Progenitor cell of endocrine pancreas (in vitro differentiated cells): ENCODE measurements around the gene SAXO1. TPM values are rescaled to one million over a fixed set of nuclear protein-coding genes. Genes with fewer than 3 reads are reported as not detected.

Source experiments
- DNase-seq: peaks from one replicate; pipeline ENCODE4 v3.0.0; 2021; ENCODE audit warnings: low spot score; ENCODE audit not compliant: unreplicated experiment
- H3K27ac Mint-ChIP-seq: 2 replicates; pipeline ENCODE4 v1.8.0; 2021; ENCODE audit warnings: mild to moderate bottlenecking, moderate library complexity, mixed read lengths
- H3K27me3 Mint-ChIP-seq: 2 replicates; pipeline ENCODE4 v1.8.0; 2021; ENCODE audit warnings: mixed read lengths
- H3K36me3 Mint-ChIP-seq: 2 replicates; pipeline ENCODE4 v1.8.0; 2022; ENCODE audit warnings: mixed read lengths; ENCODE audit not compliant: insufficient read depth
- H3K4me1 Mint-ChIP-seq: 2 replicates; pipeline ENCODE4 v1.8.0; 2021; ENCODE audit warnings: low read depth, mixed read lengths
- H3K4me3 Mint-ChIP-seq: 2 replicates; pipeline ENCODE4 v1.8.0; 2021; ENCODE audit warnings: low read depth, mild to moderate bottlenecking, moderate library complexity, mixed read lengths
- H3K9me3 Mint-ChIP-seq: 2 replicates; pipeline ENCODE4 v1.8.0; 2021; ENCODE audit warnings: low read depth, mixed read lengths
- total RNA-seq: library from RNA; stranded (reverse); gene quantifications from 2 replicates; pipeline ENCODE4 v1.2.1, GENCODE V29; 2021
- TF ChIP-seq, protein P1 (sequence below): fragments of 200-600 bp; sonication (generic); IDR thresholded peaks from one replicate; pipeline ENCODE4 v1.5.0; 2021; ENCODE audit warnings: antibody characterized with exemption, mild to moderate bottlenecking; ENCODE audit not compliant: unreplicated experiment

The SAXO1 gene
- total RNA-seq, 1 donor from 2014 or later: not detected

GRCh38 chr9:18922161-18922885 lies 110.7 kb downstream of the SAXO1 start:
- no peak for DNase-seq
- peaks cover 4% of the 10 kb centered on the region for H3K27me3 Mint-ChIP-seq
- TF ChIP-seq, protein P1, sequence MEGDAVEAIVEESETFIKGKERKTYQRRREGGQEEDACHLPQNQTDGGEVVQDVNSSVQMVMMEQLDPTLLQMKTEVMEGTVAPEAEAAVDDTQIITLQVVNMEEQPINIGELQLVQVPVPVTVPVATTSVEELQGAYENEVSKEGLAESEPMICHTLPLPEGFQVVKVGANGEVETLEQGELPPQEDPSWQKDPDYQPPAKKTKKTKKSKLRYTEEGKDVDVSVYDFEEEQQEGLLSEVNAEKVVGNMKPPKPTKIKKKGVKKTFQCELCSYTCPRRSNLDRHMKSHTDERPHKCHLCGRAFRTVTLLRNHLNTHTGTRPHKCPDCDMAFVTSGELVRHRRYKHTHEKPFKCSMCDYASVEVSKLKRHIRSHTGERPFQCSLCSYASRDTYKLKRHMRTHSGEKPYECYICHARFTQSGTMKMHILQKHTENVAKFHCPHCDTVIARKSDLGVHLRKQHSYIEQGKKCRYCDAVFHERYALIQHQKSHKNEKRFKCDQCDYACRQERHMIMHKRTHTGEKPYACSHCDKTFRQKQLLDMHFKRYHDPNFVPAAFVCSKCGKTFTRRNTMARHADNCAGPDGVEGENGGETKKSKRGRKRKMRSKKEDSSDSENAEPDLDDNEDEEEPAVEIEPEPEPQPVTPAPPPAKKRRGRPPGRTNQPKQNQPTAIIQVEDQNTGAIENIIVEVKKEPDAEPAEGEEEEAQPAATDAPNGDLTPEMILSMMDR: no peak
- no peak overlapping the region for H3K27ac Mint-ChIP-seq
- peaks cover 3% of the 10 kb centered on the region for H3K4me1 Mint-ChIP-seq
- H3K4me3 Mint-ChIP-seq: no peak overlapping the region
- H3K36me3 Mint-ChIP-seq: no peaks in the 10 kb centered on the region
- H3K9me3 Mint-ChIP-seq: no peaks in the 10 kb centered on the region

DNA sequence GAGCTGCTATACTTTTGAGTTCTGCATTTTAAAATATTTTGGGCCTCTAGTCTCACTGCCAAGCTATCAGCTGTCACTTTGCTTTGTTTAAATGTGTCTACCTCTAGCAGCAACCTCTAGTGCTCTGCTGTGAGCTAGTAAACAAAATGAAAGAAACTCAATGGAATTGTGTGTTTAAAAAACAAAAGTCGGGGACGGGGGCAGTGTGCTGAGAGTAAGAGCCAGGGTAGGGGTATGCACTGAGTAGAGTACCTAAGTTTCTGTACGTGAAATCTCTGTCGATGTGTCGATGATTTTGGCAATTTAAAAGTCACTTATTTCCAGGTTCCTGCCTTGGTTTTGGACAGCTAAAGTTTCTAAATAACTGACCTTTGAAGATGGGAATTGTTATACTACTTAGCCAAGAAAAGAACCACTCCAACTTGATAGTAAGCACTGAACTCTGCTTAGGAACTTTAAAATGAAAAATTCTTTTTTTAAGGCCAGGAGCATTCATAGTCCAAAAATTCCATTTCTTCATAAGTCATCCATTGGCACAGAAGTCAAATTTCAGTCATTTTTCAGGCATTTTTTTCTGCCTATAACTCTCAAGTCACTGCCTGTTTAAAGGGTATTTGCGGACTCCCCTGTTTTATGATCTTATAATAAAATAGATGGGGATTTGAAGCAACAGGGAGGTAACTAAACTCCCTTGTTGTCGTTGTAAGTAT lies 111.5 kb downstream of the SAXO1 start:
- no peaks in the 10 kb centered on the region for H3K9me3 Mint-ChIP-seq
- H3K36me3 Mint-ChIP-seq: no peaks in the 10 kb centered on the region
- TF ChIP-seq, protein P1: no peak
- peaks cover 4% of the 10 kb centered on the region for H3K27me3 Mint-ChIP-seq
- peaks cover 3% of the 10 kb centered on the region for H3K4me1 Mint-ChIP-seq
- no peak overlapping the region for H3K4me3 Mint-ChIP-seq
- DNase-seq: no peak
- no peak overlapping the region for H3K27ac Mint-ChIP-seq

- TF ChIP-seq, protein P1: no peak
- Mint-ChIP-seq H3K27ac (no peak overlapping the region), H3K9me3 (no peaks in the 10 kb centered on the region), H3K27me3 (peaks cover 4% of the 10 kb centered on the region), H3K36me3 (no peaks in the 10 kb centered on the region), H3K4me1 (peaks cover 3% of the 10 kb centered on the region), H3K4me3 (no peak overlapping the region)
- DNase-seq: no peak
Observed at GRCh38 chr9:18920141-18921084, 112.6 kb downstream of the SAXO1 start.

GRCh38 chr9:18911714-18912342 lies 121.2 kb downstream of the SAXO1 start:
- TF ChIP-seq, protein P1: no peak
- peaks cover 9% of the 10 kb centered on the region for H3K4me1 Mint-ChIP-seq
- H3K4me3 Mint-ChIP-seq: no peak overlapping the region
- no peak overlapping the region for H3K27ac Mint-ChIP-seq
- no peaks in the 10 kb centered on the region for H3K36me3 Mint-ChIP-seq
- no peak for DNase-seq
- H3K9me3 Mint-ChIP-seq: no peaks in the 10 kb centered on the region
- H3K27me3 Mint-ChIP-seq: peaks cover 3% of the 10 kb centered on the region
